ENCODE data around the gene PNLIPRP1.

PNLIPRP1 gene

GRCh38 chr10:116631871-116632295 lies 41.1 kb downstream of the PNLIPRP1 start:
- Histone ChIP-seq H3K4me3 (ENCODE audit: low read length) (no peak overlapping the region), H3K27me3 (ENCODE audit: control insufficient read depth, insufficient read depth, low read length) (no peaks in the 10 kb centered on the region), H3K36me3 (ENCODE audit: control insufficient read depth, insufficient read depth, low read length) (no peaks in the 10 kb centered on the region), H3K4me1 (ENCODE audit: control insufficient read depth, insufficient read depth, low read length) (peaks cover 1% of the 10 kb centered on the region; the same call in 1 of the 2 replicates), H3K27ac (ENCODE audit: low read length) (no peak overlapping the region), H3K9me3 (ENCODE audit: control insufficient read depth, insufficient read depth, low read length) (no peaks in the 10 kb centered on the region)
- no CpG with 5 or more reads among the region's 6 CpGs for WGBS (ENCODE audit: insufficient coverage, insufficient read length)
- no peak for DNase-seq (ENCODE audit: low read depth, low spot score)

GRCh38 chr10:116632596-116633215 lies 41.9 kb downstream of the PNLIPRP1 start:
- Histone ChIP-seq H3K36me3 (ENCODE audit: control insufficient read depth, insufficient read depth, low read length) (no peaks in the 10 kb centered on the region), H3K27ac (ENCODE audit: low read length) (no peak overlapping the region), H3K4me3 (ENCODE audit: low read length) (no peak overlapping the region), H3K9me3 (ENCODE audit: control insufficient read depth, insufficient read depth, low read length) (no peaks in the 10 kb centered on the region), H3K4me1 (ENCODE audit: control insufficient read depth, insufficient read depth, low read length) (peaks cover 1% of the 10 kb centered on the region; the same call in 1 of the 2 replicates), H3K27me3 (ENCODE audit: control insufficient read depth, insufficient read depth, low read length) (no peaks in the 10 kb centered on the region)
- no CpG with 5 or more reads among the region's 17 CpGs for WGBS (ENCODE audit: insufficient coverage, insufficient read length)
- no peak for DNase-seq (ENCODE audit: low read depth, low spot score)

- H3K27me3 ChIP-seq (ENCODE audit: control insufficient read depth, insufficient read depth, low read length) = no peaks in the 10 kb centered on the region
- H3K4me3 ChIP-seq (ENCODE audit: low read length) = no peak overlapping the region
- no peak for DNase-seq (ENCODE audit: low read depth, low spot score)
- no peaks in the 10 kb centered on the region for H3K9me3 ChIP-seq (ENCODE audit: control insufficient read depth, insufficient read depth, low read length)
- no peak overlapping the region for H3K27ac ChIP-seq (ENCODE audit: low read length)
- H3K4me1 ChIP-seq (ENCODE audit: control insufficient read depth, insufficient read depth, low read length) = peaks cover 1% of the 10 kb centered on the region; the same call in 1 of the 2 replicates
- H3K36me3 ChIP-seq (ENCODE audit: control insufficient read depth, insufficient read depth, low read length) = no peaks in the 10 kb centered on the region
- WGBS (ENCODE audit: insufficient coverage, insufficient read length) = no CpG with 5 or more reads among the region's 8 CpGs
Measured at GRCh38 chr10:116633216-116633600, 42.4 kb downstream of the PNLIPRP1 start.

- no CpG with 5 or more reads among the region's 11 CpGs for whole genome bisulfite sequencing (ENCODE audit: insufficient coverage, insufficient read length)
- no peaks in the 10 kb centered on the region for H3K9me3 ChIP-seq (ENCODE audit: control insufficient read depth, insufficient read depth, low read length)
- no peaks in the 10 kb centered on the region for H3K36me3 ChIP-seq (ENCODE audit: control insufficient read depth, insufficient read depth, low read length)
- no peak overlapping the region for H3K27ac ChIP-seq (ENCODE audit: low read length)
- no peak for DNase-seq (ENCODE audit: low read depth, low spot score)
- no peak overlapping the region for H3K4me3 ChIP-seq (ENCODE audit: low read length)
- no peaks in the 10 kb centered on the region for H3K27me3 ChIP-seq (ENCODE audit: control insufficient read depth, insufficient read depth, low read length)
- H3K4me1 ChIP-seq (ENCODE audit: control insufficient read depth, insufficient read depth, low read length) = peaks cover 1% of the 10 kb centered on the region; the same call in 1 of the 2 replicates
Measured at GRCh38 chr10:116634126-116634975, 43.6 kb downstream of the PNLIPRP1 start.

- peaks cover 1% of the 10 kb centered on the region; the same call in 1 of the 2 replicates for H3K4me1 ChIP-seq (ENCODE audit: control insufficient read depth, insufficient read depth, low read length)
- no peak overlapping the region for H3K27ac ChIP-seq (ENCODE audit: low read length)
- H3K36me3 ChIP-seq (ENCODE audit: control insufficient read depth, insufficient read depth, low read length) = no peaks in the 10 kb centered on the region
- no peak for DNase-seq (ENCODE audit: low read depth, low spot score)
- no peak overlapping the region for H3K4me3 ChIP-seq (ENCODE audit: low read length)
- no peaks in the 10 kb centered on the region for H3K9me3 ChIP-seq (ENCODE audit: control insufficient read depth, insufficient read depth, low read length)
- H3K27me3 ChIP-seq (ENCODE audit: control insufficient read depth, insufficient read depth, low read length) = no peaks in the 10 kb centered on the region
Measured at GRCh38 chr10:116636385-116636784, 45.6 kb downstream of the PNLIPRP1 start.

GRCh38 chr10:116636976-116637375 lies 46.2 kb downstream of the PNLIPRP1 start:
- Histone ChIP-seq H3K4me3 (ENCODE audit: low read length) (no peak overlapping the region), H3K4me1 (ENCODE audit: control insufficient read depth, insufficient read depth, low read length) (peaks cover 1% of the 10 kb centered on the region; the same call in 1 of the 2 replicates), H3K36me3 (ENCODE audit: control insufficient read depth, insufficient read depth, low read length) (no peaks in the 10 kb centered on the region), H3K27me3 (ENCODE audit: control insufficient read depth, insufficient read depth, low read length) (no peaks in the 10 kb centered on the region), H3K27ac (ENCODE audit: low read length) (no peak overlapping the region), H3K9me3 (ENCODE audit: control insufficient read depth, insufficient read depth, low read length) (no peaks in the 10 kb centered on the region)
- WGBS (ENCODE audit: insufficient coverage, insufficient read length) = no CpG with 5 or more reads among the region's 2 CpGs
- DNase-seq (ENCODE audit: low read depth, low spot score) = no peak

- WGBS (ENCODE audit: insufficient coverage, insufficient read length) = no CpG with 5 or more reads among the region's 1 CpG
- Histone ChIP-seq H3K4me1 (ENCODE audit: control insufficient read depth, insufficient read depth, low read length) (peaks cover 1% of the 10 kb centered on the region; the same call in 1 of the 2 replicates), H3K36me3 (ENCODE audit: control insufficient read depth, insufficient read depth, low read length) (no peaks in the 10 kb centered on the region), H3K27me3 (ENCODE audit: control insufficient read depth, insufficient read depth, low read length) (no peaks in the 10 kb centered on the region), H3K4me3 (ENCODE audit: low read length) (no peak overlapping the region), H3K27ac (ENCODE audit: low read length) (no peak overlapping the region), H3K9me3 (ENCODE audit: control insufficient read depth, insufficient read depth, low read length) (no peaks in the 10 kb centered on the region)
- no peak for DNase-seq (ENCODE audit: low read depth, low spot score)
Measured at GRCh38 chr10:116637830-116638229, 47.1 kb downstream of the PNLIPRP1 start.

- H3K27me3 ChIP-seq (ENCODE audit: control insufficient read depth, insufficient read depth, low read length) = no peaks in the 10 kb centered on the region
- no peaks in the 10 kb centered on the region for H3K36me3 ChIP-seq (ENCODE audit: control insufficient read depth, insufficient read depth, low read length)
- no peak overlapping the region for H3K4me3 ChIP-seq (ENCODE audit: low read length)
- H3K9me3 ChIP-seq (ENCODE audit: control insufficient read depth, insufficient read depth, low read length) = no peaks in the 10 kb centered on the region
- no peaks in the 10 kb centered on the region for H3K4me1 ChIP-seq (ENCODE audit: control insufficient read depth, insufficient read depth, low read length)
- WGBS (ENCODE audit: insufficient coverage, insufficient read length) = no CpG with 5 or more reads among the region's 5 CpGs
- no peak overlapping the region for H3K27ac ChIP-seq (ENCODE audit: low read length)
- no peak for DNase-seq (ENCODE audit: low read depth, low spot score)
Measured at GRCh38 chr10:116646502-116646901, 55.7 kb downstream of the PNLIPRP1 start.

- Histone ChIP-seq H3K27me3 (ENCODE audit: control insufficient read depth, insufficient read depth, low read length) (no peaks in the 10 kb centered on the region), H3K4me3 (ENCODE audit: low read length) (no peak overlapping the region), H3K36me3 (ENCODE audit: control insufficient read depth, insufficient read depth, low read length) (no peaks in the 10 kb centered on the region), H3K9me3 (ENCODE audit: control insufficient read depth, insufficient read depth, low read length) (no peaks in the 10 kb centered on the region), H3K4me1 (ENCODE audit: control insufficient read depth, insufficient read depth, low read length) (no peaks in the 10 kb centered on the region), H3K27ac (ENCODE audit: low read length) (no peak overlapping the region)
- DNase-seq (ENCODE audit: low read depth, low spot score) = no peak
- WGBS (ENCODE audit: insufficient coverage, insufficient read length) = 100% methylated on average over 1 of the region's 8 CpGs
Measured at GRCh38 chr10:116648903-116649302, 58.1 kb downstream of the PNLIPRP1 start.

GRCh38 chr10:116653885-116654284 lies 63.1 kb downstream of the PNLIPRP1 start:
- Histone ChIP-seq H3K4me3 (ENCODE audit: low read length) (no peak overlapping the region), H3K4me1 (ENCODE audit: control insufficient read depth, insufficient read depth, low read length) (no peaks in the 10 kb centered on the region), H3K27ac (ENCODE audit: low read length) (no peak overlapping the region), H3K36me3 (ENCODE audit: control insufficient read depth, insufficient read depth, low read length) (no peaks in the 10 kb centered on the region), H3K9me3 (ENCODE audit: control insufficient read depth, insufficient read depth, low read length) (no peaks in the 10 kb centered on the region), H3K27me3 (ENCODE audit: control insufficient read depth, insufficient read depth, low read length) (no peaks in the 10 kb centered on the region)
- no CpG with 5 or more reads among the region's 1 CpG for WGBS (ENCODE audit: insufficient coverage, insufficient read length)
- no peak for DNase-seq (ENCODE audit: low read depth, low spot score)
